ENCODE results near the gene MTFMT. TPM values are rescaled to one million over a fixed set of nuclear protein-coding genes. Genes with fewer than 3 reads are reported as not detected.

MTFMT gene
- total and polyA plus RNA-seq, 2 of the 13 experiments (the other 11 are each of a cell fraction or from before 2014, with no cell fraction given) = 9.9 to 23.2 TPM

DNA sequence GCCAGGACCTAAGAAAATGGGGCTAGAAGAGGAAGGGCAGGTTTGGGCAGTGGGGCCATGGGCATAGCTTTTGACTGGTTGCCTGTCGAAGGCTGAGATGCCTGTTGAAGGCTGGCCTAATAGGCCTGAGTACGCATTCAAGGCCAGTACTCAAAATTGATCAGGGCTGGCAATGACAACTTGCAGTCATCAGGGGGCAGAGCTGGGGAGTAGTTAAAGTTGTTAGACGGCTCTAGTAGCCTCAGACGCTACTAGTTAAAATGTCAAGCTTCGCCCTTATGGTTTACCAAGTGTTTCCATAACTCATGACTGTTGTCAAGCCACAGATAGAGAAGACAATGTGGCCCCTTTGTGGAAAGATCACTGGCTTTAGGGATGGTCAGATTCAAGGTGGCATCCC is 68.4 kb downstream of the MTFMT start (continued):
- no peak for TF ChIP-seq ZNF335 (CRISPR knock-in tag; IDR thresholded peaks at IDR 0.05)
- TF ChIP-seq, protein P1, sequence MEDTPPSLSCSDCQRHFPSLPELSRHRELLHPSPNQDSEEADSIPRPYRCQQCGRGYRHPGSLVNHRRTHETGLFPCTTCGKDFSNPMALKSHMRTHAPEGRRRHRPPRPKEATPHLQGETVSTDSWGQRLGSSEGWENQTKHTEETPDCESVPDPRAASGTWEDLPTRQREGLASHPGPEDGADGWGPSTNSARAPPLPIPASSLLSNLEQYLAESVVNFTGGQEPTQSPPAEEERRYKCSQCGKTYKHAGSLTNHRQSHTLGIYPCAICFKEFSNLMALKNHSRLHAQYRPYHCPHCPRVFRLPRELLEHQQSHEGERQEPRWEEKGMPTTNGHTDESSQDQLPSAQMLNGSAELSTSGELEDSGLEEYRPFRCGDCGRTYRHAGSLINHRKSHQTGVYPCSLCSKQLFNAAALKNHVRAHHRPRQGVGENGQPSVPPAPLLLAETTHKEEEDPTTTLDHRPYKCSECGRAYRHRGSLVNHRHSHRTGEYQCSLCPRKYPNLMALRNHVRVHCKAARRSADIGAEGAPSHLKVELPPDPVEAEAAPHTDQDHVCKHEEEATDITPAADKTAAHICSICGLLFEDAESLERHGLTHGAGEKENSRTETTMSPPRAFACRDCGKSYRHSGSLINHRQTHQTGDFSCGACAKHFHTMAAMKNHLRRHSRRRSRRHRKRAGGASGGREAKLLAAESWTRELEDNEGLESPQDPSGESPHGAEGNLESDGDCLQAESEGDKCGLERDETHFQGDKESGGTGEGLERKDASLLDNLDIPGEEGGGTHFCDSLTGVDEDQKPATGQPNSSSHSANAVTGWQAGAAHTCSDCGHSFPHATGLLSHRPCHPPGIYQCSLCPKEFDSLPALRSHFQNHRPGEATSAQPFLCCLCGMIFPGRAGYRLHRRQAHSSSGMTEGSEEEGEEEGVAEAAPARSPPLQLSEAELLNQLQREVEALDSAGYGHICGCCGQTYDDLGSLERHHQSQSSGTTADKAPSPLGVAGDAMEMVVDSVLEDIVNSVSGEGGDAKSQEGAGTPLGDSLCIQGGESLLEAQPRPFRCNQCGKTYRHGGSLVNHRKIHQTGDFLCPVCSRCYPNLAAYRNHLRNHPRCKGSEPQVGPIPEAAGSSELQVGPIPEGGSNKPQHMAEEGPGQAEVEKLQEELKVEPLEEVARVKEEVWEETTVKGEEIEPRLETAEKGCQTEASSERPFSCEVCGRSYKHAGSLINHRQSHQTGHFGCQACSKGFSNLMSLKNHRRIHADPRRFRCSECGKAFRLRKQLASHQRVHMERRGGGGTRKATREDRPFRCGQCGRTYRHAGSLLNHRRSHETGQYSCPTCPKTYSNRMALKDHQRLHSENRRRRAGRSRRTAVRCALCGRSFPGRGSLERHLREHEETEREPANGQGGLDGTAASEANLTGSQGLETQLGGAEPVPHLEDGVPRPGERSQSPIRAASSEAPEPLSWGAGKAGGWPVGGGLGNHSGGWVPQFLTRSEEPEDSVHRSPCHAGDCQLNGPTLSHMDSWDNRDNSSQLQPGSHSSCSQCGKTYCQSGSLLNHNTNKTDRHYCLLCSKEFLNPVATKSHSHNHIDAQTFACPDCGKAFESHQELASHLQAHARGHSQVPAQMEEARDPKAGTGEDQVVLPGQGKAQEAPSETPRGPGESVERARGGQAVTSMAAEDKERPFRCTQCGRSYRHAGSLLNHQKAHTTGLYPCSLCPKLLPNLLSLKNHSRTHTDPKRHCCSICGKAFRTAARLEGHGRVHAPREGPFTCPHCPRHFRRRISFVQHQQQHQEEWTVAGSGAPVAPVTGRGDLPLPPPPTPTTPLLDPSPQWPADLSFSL (CRISPR knock-in tag; IDR thresholded peaks at IDR 0.05) = no peak
- TF ChIP-seq POLR2AphosphoS5 (IDR thresholded peaks at IDR 0.05; ENCODE audit: low read depth, low read length) = no peak
- TF ChIP-seq SP1 (IDR thresholded peaks at IDR 0.05) = no peak
- no peak for TF ChIP-seq SP1 (CRISPR knock-in tag; IDR thresholded peaks at IDR 0.05)
- no peak for TF ChIP-seq CHD2 (IDR thresholded peaks at IDR 0.05; ENCODE audit: low read depth, low read length)
- no peak for TF ChIP-seq MATR3 (CRISPR knock-in tag; IDR thresholded peaks at IDR 0.05)
- no peak for TF ChIP-seq ZMAT3 (CRISPR knock-in tag; conservative IDR thresholded peaks at IDR 0.05)
- TF ChIP-seq KLF12 (CRISPR knock-in tag; IDR thresholded peaks at IDR 0.05; ENCODE audit: borderline replicate concordance) = no peak

DNA sequence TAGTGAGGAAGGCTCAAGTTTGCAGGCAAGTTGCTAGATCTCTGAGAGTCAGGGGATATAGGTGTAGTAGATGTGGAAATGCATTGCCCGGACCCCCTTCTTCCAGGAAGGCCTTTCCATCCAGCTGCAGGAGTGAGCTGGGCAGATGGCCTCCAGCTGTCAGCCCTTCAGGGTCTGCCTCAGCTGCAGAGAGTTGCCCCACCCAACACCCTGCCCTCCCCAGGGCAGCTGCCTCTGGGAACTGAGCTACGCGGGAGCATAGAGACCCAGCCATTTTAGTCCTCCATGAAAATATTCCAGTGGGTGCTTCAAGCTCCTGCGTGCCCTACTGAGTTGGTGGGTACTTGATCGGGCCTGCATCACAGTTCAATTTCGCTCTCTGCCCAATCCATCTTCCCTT is 69.3 kb downstream of the MTFMT start:
- Histone ChIP-seq H3K4me2 (ENCODE audit: low read depth, low read length) (no peak overlapping the region), H3K27me3 (ENCODE audit: control insufficient read depth in 1 of 2, insufficient read depth in 2 of 2, low read length in 2 of 2) (no peaks in the 10 kb centered on the region), H2AFZ (ENCODE audit: low read length) (no peak overlapping the region), H3K4me1 (ENCODE audit: insufficient read depth, low read length) (no peaks in the 10 kb centered on the region), H3K79me2 (ENCODE audit: insufficient read depth, low read length) (no peaks in the 10 kb centered on the region), H4K20me1 (ENCODE audit: insufficient read depth, low read length) (no peaks in the 10 kb centered on the region), H3K9ac (ENCODE audit: insufficient read depth, low read depth, low read length) (no peak overlapping the region), H3K27ac (ENCODE audit: extremely low read length, insufficient read depth, low read length) (no peak overlapping the region), H3K36me3 (replicated peaks in 1 of 2; ENCODE audit: control insufficient read depth in 1 of 2, insufficient read depth in 2 of 2, low read length in 2 of 2) (peaks cover 22 to 60% of the 10 kb centered on the region in 2 experiments), H3K9me3 (ENCODE audit: low read length) (no peaks in the 10 kb centered on the region), H3K4me3 (replicated peaks in 1 of 3; ENCODE audit: insufficient read depth in 1 of 3, low read depth in 2 of 3, low read length in 3 of 3) (no peak overlapping the region)
- DNase-seq (ENCODE audit: low spot score) (no peak), ATAC-seq (no peak), FAIRE-seq (no peak)
- intact Hi-C loops (cut with micrococcal nuclease; ENCODE audit: unreplicated experiment) (no loop called here), in situ Hi-C loops (cut with HindIII; ENCODE audit: extremely low pct_ligation_motif_present, low pct_unique_long_range_greater_than_20kb) (no loop called here)
- POLR2A ChIA-PET = no interaction called here
- WGBS (ENCODE audit: low lambda C conversion rate) = 98% methylated on average over 3 of the region's 6 CpGs
- TF ChIP-seq ZFX (CRISPR knock-in tag; IDR thresholded peaks at IDR 0.05; ENCODE audit: low read depth) (no peak), GTF3A (CRISPR knock-in tag; conservative IDR thresholded peaks at IDR 0.05) (no peak)
- BruUV-seq (replicated peaks) = no TSS peak
- CTCF ChIA-PET (ENCODE audit: low intra/inter-chr PET ratio, low total read pairs) = no interaction called here
